Measurements from ENCODE around the gene ASNS. TPM values are rescaled to one million over a fixed set of nuclear protein-coding genes. Genes with fewer than 3 reads are reported as not detected.

Gene ASNS
- total RNA-seq, 3 donors from 2014 or later: 100 to 142 (median 120) TPM

Other genes with a start within 250 kb of the ASNS start
- gene TAC1, start 140.3 kb downstream of the ASNS start, total RNA-seq: 1 to 10 TPM in 2 of 3 donors, under 1 TPM in 1; 0.76 to 1.3 (median 1.2) TPM
- gene OCM2, start 117.8 kb upstream of the ASNS start, total RNA-seq: not detected
- gene LMTK2, start 234.5 kb upstream of the ASNS start, total RNA-seq: 10 to 100 TPM; 18.5 to 23.2 (median 18.6) TPM

Data from activated T-cell treated with anti-CD3 and anti-CD28 coated beads, Interleukin-2, amount 50 U/mL, for 4 hours (primary cell).